HCT116 (cell line): ENCODE results near the gene C17orf58.

Source experiments
- JUND ChIP-seq: IDR thresholded peaks from 2 replicates; pipeline ENCODE4 v1.6.1; 2012
- SP1 ChIP-seq: IDR thresholded peaks from 2 replicates; pipeline ENCODE4 v1.6.1; 2012; ENCODE audit warnings: low read depth
- TF ChIP-seq, protein P1 (sequence below): IDR thresholded peaks from 2 replicates; pipeline ENCODE4 v1.6.1; 2012

DNA sequence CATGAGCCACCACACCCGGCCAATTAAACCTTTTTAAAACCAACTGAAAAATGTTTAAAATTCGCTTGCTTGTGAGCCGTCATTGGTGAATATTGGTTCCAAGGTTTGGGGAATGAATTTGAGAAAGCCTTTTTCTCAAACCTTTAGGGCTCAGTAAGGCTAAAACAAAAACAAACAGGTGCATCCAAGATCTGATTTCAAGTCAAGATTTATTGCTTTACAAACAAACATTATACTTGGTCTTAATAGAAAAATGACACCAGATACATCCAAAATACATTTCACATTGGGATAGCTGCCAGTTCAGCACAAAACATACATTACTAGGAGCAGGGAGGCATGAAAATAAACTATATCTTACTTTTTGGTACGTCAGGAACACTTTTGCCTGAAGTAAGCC lies 5.4 kb downstream of the C17orf58 start:
- TF ChIP-seq SP1, result no peak
- no peak for TF ChIP-seq JUND
- TF ChIP-seq, protein P1, sequence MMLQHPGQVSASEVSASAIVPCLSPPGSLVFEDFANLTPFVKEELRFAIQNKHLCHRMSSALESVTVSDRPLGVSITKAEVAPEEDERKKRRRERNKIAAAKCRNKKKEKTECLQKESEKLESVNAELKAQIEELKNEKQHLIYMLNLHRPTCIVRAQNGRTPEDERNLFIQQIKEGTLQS, result no peak
